CD4-positive, alpha-beta T cell treated with Interleukin-1 beta for 1 hour (primary cell): ENCODE results near the gene STMN1.

ENCODE experiments used
- DNase-seq, 2 donors: peaks; one replicate each; pipeline ENCODE4 v3.0.0-alpha.2; 2020 to 2022

STMN1 gene

DNA sequence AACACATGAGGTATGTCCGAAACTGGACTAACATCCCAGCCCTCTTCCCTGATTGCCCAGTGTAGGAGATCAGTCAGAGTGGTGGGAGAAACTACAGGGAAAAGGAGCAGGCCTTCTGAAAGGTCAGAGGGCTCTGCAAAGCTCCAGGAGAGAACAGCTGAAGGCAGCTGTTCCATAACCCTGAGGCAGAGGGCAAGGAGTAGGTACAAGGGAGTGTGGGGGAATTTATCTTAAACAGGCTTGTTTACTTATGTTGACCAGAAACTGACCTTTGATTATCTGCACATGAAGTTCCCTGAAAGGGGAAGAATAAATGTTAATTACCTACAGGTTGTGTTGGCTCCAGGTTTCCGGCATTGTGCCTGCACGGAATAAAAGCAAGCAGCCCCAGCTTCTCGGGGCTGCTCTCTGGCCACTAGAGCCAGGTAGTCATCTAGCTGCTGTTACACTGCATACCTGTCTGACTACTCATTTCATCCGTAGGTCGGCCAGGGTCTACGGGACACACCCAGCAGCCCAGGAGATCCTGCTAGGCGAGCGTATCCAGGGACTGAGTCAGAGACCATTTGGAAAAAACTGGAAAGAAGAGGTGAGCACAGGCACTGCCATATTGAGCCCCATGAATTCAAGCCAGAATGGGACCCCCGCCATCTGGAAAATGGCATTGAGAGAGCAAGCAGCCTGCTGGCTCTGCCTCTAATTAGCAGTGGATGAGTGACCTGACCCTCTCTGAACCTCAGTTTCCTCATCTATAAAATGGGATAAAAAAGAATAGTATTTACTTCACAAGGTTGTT lies 15.8 kb downstream of the STMN1 start:
- no peak for DNase-seq

DNA sequence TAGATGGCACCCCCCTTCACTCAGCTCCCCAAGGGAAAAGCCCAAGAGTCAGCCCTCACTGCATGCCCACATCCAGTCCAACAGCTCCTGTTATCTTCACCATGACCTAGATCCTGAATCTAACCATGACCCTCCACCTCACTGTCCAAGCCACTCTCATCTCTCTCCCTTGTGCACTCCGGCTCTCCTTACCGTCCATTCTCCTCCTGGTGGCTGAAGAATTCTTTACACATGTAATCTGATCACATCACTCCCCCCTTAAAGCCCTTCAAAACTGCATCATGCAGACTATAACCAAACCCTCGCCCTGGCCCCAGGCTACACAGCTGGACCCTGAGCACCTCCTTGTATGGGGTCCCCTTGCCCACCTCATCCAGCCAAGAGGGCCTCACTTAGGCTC lies 16.7 kb downstream of the STMN1 start:
- no peak for DNase-seq

DNA sequence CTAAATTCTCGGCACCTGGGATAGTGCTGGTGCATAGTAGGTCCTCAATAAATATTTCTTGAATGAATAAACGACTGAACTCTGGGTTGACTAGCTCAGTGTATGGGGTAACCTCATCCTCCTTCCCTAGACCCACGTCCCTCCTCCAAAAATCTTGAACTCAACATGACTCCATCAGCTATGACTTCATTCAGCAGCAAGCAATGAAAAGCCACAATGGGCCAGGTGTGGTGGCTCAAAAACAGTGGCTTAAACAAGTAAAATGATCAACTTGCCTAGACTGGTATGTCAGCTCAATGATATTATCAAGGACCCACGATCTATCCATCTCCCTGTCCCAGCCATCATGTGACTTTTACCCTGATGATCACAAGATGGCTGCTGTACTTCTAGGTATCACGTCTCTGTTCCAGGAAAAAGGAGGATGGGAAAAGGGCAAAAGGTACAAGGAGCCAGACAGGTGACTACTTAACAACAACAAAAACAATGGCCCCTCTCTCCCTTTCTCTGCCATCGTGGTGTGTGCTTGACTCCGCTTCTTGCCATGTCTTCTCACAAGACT lies 17.7 kb downstream of the STMN1 start:
- no peak for DNase-seq

DNA sequence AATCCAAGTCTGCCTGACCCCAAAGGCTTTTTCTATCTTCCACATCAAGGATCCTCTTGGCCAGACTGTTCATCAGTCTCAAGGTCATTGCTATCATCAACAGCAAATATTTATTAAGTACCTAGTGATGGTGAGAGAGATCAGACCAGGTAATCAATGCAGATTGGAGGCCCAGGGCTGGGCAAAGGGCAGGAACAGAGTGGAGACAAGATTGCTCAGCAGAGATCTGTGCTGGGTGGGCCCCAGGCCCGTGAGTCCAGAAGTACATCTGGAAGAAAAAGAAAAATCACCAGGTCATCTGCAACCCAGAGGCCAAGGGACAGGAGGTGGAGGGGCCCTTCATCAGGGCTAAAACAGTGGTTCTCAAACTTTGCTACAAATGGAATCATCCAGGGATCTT lies 20.6 kb downstream of the STMN1 start:
- no peak for DNase-seq

DNA sequence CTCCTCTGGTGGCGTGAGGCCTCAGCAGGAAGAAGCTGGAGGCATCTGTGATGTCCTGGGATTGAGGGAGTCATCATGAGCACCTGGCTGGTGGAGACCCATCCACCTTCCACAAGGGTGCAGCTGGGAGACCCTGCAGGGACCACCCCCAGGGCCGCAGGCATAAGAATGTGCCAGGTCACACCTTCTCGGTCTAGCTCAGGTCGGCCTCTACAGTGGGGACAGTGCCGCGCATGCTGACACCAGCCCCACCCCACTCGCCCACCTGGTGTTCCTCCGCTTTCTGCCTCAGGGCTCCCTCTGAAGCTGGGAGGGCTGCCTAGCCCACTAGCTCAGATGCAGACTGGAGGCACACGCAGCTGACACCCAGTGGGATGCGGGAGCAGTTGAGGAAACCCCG lies 25.0 kb downstream of the STMN1 start:
- DNase-seq, result no peak

DNA sequence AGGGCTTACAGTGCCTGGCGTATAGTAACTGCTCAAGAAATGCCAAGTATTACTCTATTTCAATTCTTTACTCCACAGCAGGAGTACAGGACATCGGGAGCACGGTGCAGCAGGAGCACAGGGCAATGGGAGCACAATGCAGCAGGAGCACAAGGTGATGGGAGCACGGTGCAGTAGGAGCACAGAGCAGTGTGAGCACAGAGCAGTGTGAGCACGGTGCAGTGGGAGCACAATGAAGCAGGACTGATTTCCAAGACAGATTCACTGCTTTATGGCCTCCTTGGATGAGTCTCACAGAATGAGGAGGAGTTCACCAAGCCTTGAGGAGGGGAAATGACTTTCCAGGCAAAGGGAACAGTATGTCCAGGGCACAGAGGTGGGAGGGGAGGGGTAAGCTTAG lies 25.7 kb downstream of the STMN1 start:
- DNase-seq, result no peak

DNA sequence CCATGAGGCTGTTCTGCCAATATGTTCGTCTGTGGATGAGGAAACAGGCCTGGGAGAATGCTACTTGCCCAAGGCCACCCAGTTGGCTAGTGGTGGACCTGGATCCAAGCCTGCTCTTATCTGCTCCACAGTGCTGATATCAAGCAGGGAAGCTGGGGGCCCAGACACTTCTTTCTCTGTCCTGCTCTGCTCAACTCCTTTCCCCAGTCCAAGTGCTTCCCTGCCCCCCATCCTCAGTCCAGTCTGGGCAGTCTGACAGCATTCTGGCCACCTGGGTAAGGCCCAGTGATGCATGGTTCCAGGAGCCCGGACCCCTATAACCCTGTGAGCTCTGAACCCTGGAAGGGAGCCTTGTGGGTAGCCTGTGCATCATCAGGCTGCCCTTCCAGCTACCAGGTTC lies 26.5 kb downstream of the STMN1 start:
- no peak for DNase-seq

DNA sequence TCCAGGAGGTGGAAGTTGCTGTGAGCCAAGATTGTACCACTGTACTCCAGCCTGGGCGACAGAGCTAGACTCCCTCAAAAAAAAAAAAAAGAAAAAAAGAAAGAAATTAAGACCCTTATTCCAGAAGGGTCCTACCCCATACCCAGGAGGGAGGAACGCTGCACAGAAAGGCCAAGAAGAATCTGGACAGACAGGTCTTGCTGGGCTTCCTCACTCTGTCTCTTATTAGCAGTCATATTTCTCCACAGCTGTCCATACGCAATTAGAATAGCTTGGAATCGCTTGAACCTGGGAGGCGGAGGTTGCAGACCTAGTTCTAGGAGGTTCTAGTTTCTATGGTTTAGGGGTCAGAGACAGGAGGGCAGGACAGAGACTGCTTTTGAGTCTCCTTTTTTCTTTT lies 27.5 kb downstream of the STMN1 start:
- DNase-seq, result no peak

DNA sequence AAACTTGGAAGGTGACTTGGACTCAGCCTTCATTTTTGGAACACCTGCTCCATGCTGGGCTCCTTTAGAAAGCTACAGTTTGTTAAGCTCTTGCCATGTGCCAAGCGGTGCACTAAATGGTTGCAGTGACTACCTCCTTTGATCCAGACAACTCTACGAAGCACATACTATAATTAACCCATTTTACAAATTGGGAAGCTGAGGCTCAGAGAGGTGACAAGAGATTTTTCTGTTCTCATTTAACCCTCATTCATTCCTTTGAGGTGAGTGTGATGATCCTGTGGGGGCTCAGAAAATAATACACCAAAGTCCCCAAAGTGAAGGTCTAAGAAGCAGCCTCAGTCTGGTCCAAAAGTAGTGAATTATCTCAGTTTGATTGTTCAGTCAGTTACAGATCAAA lies 29.1 kb downstream of the STMN1 start:
- no peak for DNase-seq

DNA sequence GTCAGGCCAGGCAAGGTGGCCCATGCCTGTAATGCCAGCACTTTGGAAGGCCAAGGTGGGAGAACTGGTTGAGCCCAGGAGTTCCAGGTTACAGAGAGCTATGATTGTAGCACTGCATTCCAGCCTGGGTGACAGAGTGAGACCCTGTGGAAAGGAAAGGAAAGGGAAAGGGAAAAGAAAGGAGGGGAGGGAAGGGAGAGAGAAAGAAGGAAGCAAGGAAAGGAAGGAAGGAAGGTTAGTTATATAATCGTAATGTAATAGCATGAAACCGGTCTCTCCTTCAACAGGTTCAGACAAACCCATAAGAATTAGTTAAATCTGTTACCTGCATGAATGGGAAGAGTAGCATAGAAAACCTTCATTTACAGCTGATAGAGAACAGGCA lies 29.5 kb downstream of the STMN1 start:
- DNase-seq, result no peak

DNA sequence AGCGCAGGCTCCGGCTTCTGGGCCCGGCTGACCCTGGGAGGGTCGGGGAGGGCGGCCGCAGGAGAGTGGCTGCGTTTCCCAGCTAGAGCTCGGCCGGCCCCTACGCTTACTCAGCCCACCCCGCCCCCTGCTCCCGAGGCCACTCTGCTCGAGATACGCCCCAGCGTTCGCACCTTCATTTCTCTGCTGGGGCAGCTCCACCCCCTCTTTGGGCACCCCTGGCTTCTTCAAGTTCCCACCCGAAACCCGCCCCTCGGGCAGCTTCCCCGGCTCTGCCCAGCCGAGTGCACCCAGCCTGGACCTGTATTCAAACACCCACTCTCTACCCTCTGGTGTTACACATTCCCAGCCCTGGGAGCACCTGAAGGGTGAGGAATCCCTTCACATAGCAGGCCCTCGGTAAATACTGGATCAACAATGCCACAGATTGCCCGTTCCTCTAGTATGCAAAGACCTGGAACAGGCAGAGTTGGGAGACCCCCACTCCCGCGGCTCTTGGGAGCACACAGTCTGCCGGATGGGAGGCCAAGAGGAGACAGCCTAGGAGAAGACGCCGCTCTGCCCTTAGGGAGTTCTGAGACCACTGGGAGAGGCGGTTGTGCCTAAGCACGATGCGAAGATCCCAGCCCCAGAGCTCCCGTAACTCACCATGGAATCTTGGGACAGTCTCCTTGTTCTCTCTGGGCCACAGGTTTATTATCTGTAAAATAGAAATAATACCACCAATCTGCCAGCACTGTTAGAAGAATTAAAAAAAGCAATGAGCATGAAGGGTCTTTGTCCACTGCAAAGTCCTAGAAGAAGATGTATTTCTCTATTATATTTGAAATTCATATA lies 30.1 kb downstream of the STMN1 start:
- DNase-seq, result no peak

DNA sequence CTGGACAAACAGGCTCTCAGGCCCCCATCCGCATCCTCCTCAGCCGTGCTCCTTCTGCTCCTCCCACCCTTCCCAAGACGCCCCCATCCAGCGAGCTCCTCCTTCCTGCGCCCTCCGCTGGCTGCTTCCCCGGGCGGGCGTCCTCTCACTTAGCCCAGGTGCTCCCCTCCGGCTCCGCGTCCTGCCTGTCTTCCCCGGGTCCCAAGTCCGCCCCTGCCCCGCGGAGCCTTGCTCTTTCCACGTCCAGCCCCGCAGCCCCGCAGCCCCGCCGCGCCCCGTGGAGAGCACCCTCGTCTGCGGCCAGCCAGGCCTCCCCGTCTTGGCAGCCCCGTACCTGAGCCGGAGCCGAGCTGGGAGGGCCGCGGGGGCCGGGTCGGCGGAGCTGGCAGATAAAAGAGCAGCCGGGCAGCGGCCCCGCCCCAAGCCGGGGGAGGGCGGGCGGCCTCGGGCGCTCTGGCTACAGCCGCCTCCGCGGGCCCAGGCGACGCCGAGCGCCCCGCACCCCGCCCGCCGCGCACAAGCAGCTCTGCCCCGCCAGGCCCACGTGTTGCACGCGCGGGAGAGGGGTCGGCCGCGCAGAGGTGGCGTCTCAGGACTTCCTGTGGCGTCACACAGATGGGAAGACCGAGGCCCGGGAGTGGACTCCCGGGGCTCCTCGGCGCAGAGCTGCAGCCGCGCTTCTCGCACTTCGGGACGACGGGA lies 30.9 kb downstream of the STMN1 start, which contains the start of gene PAQR7:
TSS of gene PAQR7 (minus strand) at position 555 of the 702 bp plus-strand sequence. CDS start 11,869 bp downstream, outside the sequence.
- peak; percentile 63 to 64 for DNase-seq

DNA sequence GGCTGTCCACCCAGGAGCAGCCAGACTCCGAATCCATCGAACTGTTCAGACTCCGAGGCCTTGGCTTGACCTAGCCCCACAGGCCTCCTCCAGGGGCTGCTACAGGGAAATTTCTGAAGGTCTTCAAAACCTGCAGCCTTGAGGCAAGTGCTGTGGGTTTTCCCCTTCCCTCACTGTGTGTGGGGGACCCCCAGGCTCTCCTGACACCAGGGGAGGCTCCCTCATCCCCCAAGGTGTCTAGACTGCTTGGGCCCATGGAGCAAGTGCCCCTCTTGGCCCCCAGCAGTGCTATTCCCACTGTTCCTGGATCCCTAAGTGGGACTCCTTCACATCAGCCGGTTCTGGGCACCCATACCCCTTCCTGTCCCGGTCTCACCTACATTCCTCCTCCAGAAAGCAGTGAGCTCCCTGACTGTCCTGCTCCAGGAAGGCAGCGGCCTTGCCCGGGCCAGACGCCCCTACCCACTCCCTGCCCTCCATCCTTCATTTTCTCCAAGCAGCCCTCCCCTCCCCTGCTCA lies 31.5 kb downstream of the STMN1 start:
- no peak for DNase-seq

DNA sequence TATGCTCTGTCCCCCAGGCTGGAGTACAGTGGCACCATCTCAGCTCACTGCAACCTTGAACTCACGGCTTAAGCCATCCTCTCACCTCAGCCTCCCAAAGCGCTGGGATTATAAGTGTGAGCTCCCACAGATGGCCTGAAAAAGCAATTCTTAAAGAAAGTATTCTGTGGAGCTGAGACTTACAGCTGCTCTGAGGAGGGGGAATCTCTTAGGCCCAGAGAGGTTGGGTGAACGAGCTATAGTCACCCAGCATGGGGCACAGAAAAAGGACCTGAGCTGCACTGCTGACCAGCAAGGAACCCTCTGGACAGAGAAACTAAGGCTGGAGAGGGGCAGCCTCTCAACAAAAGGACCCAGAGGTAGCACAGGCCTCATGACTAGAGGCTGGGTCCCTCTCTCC lies 32.0 kb downstream of the STMN1 start:
- no peak for DNase-seq

DNA sequence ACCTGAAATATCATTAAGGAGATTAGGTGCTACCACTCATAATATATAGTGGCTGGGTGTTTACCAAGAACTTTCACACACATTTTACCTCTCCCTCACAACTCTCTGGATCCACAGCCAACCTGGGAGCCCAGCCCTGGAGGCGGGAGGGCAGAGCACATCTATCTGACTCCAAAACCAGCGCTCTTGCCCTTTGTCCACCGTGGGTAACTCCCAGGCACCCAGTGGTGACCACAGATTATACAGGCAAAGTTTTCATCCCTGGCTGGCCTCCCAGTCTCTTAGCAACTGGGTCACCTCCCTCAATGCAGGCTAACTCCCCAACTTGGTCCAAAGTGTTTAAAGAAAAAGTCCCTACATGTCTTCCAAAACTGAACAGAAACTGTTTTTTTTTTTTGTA lies 33.1 kb downstream of the STMN1 start:
- DNase-seq, result no peak

DNA sequence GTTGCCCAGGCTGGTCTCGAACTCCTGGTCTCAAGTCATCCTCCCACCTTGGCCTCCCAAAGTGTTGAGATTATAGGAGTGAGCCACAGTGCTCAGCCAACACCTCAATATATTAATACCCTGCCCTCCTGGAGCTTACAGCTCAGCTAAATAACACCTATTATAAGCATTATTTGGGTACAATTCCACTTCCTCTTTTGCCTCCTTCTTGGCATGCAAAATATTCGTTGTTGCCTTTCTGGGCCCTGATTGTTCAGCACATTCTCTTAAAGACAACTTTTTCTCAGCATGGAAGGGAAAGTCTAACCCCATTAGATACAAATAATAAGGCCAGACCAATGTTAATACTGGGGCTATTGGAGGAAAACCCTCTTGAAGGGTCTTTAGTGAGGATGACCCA lies 33.5 kb downstream of the STMN1 start:
- no peak for DNase-seq

DNA sequence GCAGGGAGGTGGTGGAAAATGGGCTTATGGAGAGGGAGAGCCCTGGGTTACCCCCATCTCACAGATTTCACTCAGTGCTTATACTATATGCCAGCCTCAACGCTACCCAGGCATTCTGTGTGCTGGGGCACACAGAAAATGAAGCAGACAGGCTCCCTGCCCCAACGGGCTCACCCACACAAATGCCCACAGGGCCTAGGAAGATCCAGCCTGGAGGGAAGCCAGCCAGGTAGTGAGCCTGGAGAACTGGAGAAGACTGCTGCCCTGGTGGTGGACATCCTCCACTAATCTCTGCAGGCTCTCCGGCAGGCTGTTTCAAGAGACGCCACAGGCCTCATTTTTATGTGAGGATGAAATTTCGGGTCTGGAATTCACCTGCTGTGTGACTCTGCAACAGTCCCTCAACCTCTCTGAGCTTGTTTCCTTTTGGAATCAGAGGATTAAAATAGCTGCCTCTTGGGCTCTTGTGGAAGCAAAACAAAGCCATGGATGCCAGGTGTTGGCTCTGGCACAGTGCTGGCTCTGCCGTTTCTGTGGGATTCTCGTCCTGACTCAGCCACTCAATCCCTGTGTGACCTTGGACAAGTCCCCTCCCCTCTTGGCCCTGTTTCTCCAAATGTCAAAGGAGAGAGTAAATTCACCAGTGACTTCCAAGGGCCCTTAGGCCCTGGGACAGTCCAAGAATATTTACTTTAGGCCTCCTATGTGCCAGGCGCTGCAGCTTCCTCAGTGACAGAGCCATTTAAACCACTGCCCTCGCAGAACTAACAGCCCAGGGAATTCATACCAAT lies 34.3 kb downstream of the STMN1 start:
- no peak for DNase-seq

DNA sequence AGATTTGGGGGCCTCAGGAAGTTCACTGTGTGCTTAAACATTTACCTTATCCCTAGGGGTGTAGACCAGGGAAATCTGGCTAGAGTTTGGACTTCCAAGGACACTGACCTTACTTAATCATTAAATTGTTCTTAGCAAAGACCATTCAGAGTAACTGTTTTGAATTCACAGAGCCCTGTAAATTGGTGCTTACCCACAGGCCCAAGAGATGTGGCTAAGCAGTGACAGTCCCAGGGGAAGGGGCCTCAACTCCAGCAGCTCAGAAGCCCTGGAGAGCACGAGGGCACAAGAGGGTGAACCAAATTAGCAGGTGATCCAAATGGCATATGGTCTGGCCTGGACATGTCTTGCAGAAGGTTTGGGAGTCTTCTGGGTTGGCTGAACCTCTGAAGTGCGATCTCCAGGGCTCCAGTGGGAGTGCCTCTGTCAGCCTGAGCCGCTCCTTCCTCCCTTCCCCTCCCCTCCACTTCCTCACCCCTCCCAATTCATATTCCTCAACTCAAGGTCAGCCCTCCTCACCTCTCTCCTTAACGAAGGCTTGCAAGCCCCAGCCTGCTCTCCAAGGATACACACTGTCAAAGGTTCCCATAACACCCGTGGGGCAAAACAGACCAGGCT lies 35.0 kb downstream of the STMN1 start:
- no peak for DNase-seq

DNA sequence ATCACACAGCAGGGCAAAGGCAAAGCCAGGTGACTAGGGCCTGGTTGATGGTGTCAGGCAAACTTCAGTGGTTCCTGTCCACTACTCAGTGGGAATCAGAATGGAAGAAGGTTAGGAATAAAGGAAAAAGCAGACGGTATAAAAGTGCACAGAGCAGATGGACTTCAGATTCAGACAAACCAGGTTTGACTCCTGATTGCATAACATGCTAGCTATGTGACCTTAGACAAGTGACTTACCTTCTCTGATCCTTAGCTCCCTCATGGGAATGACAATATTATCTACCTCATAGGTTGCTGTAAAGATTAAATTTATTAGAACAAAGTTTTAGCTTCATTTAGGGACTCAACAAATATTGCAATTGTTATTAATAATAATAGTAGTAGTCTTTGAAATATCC lies 35.6 kb downstream of the STMN1 start:
- no peak for DNase-seq

DNA sequence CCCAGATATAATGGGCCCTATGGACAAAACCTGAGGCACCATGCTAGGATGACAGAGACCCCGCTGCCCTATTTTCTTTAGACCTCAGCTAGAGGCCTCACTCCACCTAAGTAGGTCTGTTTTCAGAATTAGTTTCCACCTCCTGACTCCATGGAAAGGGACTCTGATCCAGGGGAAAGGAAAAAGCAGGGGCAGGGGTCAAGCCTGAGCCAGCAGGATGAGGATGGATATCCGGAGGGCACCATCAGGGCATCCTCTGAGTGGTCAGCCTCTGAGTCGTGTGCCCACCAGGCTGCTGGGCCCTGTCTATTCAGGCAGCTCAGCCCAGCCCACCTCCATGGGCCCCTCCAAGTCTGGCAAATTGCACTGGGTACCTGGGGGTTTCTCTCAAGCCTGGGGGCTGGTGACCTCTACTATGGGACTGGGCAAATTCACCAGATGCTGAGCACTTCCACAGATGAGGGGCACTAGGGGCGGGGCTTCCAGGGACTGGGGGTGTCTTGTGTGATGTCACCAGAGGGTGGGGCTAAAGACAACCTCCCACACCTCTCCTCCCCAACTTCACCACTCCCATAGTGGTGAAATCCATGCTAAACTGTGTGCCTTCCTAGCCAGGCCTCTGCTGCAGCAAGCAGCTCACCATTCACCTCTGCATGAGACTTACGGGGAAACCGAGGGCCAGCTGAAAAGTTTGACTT lies 36.2 kb downstream of the STMN1 start:
- no peak for DNase-seq
